Transverse colon (tissue), 4 donors: ENCODE measurements around the gene SLC39A9. TPM values are rescaled to one million over a fixed set of nuclear protein-coding genes. Genes with fewer than 3 reads are reported as not detected.

Experiments
- DNase-seq: peaks from one replicate; pipeline ENCODE4 v3.0.0-alpha.2; 2019
- H3K27ac ChIP-seq, 4 donors: fragments of 200-600 bp; sonication (generic); 2 replicates each; pipeline ENCODE4 v1.5.1; 2016 to 2018; ENCODE audit warnings: inconsistent platforms in 4 of 4
- H3K27me3 ChIP-seq: fragments of 200-600 bp; sonication (generic); 2 replicates; pipeline ENCODE4 v1.5.1; 2017; ENCODE audit warnings: inconsistent platforms
- H3K36me3 ChIP-seq, 4 donors: fragments of 200-600 bp; sonication (generic); 2 replicates each; pipeline ENCODE4 v1.5.1; 2017 to 2019; ENCODE audit warnings: inconsistent platforms in 4 of 4
- H3K4me1 ChIP-seq, 4 donors: fragments of 200-600 bp; sonication (generic); 2 replicates each; pipeline ENCODE4 v1.5.1; 2017 to 2020; ENCODE audit warnings: inconsistent platforms in 4 of 4
- H3K4me3 ChIP-seq, 4 donors: fragments of 200-600 bp; sonication (generic); 1 replicate in 1 of 4; 2 replicates in 3 of 4; pipeline versions ENCODE4 v1.5.1 to v1.6.1; 2017 to 2019; ENCODE audit warnings: inconsistent platforms in 4 of 4
- H3K9me3 ChIP-seq, 2 donors: fragments of 200-600 bp; sonication (generic); 2 replicates each; pipeline ENCODE4 v1.5.1; 2017 to 2019; ENCODE audit warnings: inconsistent platforms in 2 of 2
- EP300 ChIP-seq: sonication (generic); formaldehyde crosslinking; IDR thresholded peaks from one replicate; pipeline ENCODE4 v1.6.1; 2017; ENCODE audit warnings: antibody characterized with exemption, low read depth
- POLR2A ChIP-seq: fragments of 450-650 bp; IDR thresholded peaks from one replicate; pipeline ENCODE4 v1.6.1; 2016; ENCODE audit warnings: antibody characterized with exemption, mild to moderate bottlenecking, moderate library complexity
- POLR2AphosphoS5 ChIP-seq, 3 donors: sonication (generic); formaldehyde crosslinking; IDR thresholded peaks; one replicate each; pipeline ENCODE4 v1.6.1; 2016; ENCODE audit warnings: antibody characterized with exemption in 3 of 3
- WGBS, 2 donors: methylation state at CpG; one replicate each; pipeline ENCODE4 v1.1.5; 2018; ENCODE audit warnings: low coverage in 1 of 2; 5-methylcytosine and 5-hydroxymethylcytosine counted together
- in situ Hi-C, 4 donors: fragments of 200-750 bp; cut with MboI; loops; one replicate each; pipeline versions ENCODE4 v1.15.0 to v1.15.1; 2017; ENCODE audit warnings: low sequenced_read_pairs in 3 of 4, low pct_ligation_motif_present in 1 of 4, low pct_unique_long_range_greater_than_20kb in 1 of 4
- intact Hi-C: fragments of 100-400 bp; cut with DNase I; formaldehyde crosslinking; loops from one replicate; pipeline ENCODE4 v1.15.1; 2023; ENCODE audit warnings: low total_unique reads
- total RNA-seq, 4 donors: library from RNA; depleted of rRNA; stranded (reverse); fragments of >200 nt; gene quantifications; one replicate each; pipeline ENCODE4 v1.1.0, GENCODE V29; 2016
- TF ChIP-seq, protein P1 (sequence below), 5 experiments: fragments of 200-600 bp in 3 of 5; fragments of 450-650 bp in 2 of 5; sonication (generic) in 3 of 5; IDR thresholded peaks; 1 replicate in 2 of 5; 2 replicates in 3 of 5; pipeline ENCODE4 v1.5.1; 2016 to 2017; ENCODE audit warnings: antibody characterized with exemption in 5 of 5, inconsistent platforms in 3 of 5, mild to moderate bottlenecking in 2 of 5, moderate library complexity in 1 of 5

The SLC39A9 gene
- total RNA-seq, 4 donors from 2014 or later = 24.5 to 103 (median 72.2) TPM

GRCh38 chr14:69468949-69469348 lies 70.5 kb downstream of the SLC39A9 start:
- 50% methylated on average over 2 of the region's 2 CpGs for WGBS, 2 donors
- Histone ChIP-seq H3K36me3 (no peaks in the 10 kb centered on the region), H3K9me3 (no peaks in the 10 kb centered on the region), H3K4me3 (no peak overlapping the region), H3K4me1 (no peaks in the 10 kb centered on the region), H3K27me3 (no peaks in the 10 kb centered on the region), H3K27ac (no peak overlapping the region)
- TF ChIP-seq POLR2A (no peak), POLR2AphosphoS5 (IDR thresholded peaks at IDR 0.05) (no peak), EP300 (no peak)
- TF ChIP-seq, protein P1, sequence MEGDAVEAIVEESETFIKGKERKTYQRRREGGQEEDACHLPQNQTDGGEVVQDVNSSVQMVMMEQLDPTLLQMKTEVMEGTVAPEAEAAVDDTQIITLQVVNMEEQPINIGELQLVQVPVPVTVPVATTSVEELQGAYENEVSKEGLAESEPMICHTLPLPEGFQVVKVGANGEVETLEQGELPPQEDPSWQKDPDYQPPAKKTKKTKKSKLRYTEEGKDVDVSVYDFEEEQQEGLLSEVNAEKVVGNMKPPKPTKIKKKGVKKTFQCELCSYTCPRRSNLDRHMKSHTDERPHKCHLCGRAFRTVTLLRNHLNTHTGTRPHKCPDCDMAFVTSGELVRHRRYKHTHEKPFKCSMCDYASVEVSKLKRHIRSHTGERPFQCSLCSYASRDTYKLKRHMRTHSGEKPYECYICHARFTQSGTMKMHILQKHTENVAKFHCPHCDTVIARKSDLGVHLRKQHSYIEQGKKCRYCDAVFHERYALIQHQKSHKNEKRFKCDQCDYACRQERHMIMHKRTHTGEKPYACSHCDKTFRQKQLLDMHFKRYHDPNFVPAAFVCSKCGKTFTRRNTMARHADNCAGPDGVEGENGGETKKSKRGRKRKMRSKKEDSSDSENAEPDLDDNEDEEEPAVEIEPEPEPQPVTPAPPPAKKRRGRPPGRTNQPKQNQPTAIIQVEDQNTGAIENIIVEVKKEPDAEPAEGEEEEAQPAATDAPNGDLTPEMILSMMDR (IDR thresholded peaks at IDR 0.05) = no peak
- DNase-seq = no peak
- intact Hi-C loops = no loop called here
- in situ Hi-C loops = loop anchor here in 3 of 4 donors (25.0 kb wide), 2 partner anchors 232 to 332 kb away; no protein-coding TSS in a partner anchor

DNA sequence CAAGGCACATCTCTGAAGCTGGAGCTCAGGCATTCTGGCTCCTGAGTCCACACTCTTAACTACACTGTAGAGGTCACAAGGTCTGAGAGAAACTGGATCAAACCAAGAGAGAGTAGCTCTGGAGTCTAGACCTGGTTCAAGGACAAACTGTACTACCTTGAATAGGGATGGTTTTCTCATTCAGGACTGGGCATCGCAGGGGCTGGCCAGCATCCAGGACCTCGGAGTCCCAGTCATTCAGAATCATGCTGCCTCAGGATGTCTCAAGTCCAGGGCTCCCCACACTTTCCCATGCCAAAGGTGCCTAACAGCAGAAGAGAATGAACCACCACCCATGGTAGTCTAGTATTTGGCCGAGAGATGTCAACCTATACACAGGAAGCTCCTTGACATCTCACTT lies 72.9 kb downstream of the SLC39A9 start:
- H3K4me3 ChIP-seq = no peak overlapping the region
- in situ Hi-C loops = loop anchor here in 3 of 4 donors (25.0 kb wide), 2 partner anchors 234 to 334 kb away; no protein-coding TSS in a partner anchor
- no peaks in the 10 kb centered on the region for H3K27me3 ChIP-seq
- DNase-seq = no peak
- no peak for TF ChIP-seq POLR2A
- TF ChIP-seq, protein P1 (IDR thresholded peaks at IDR 0.05) = no peak
- TF ChIP-seq EP300 = no peak
- no peak for TF ChIP-seq POLR2AphosphoS5 (IDR thresholded peaks at IDR 0.05)
- H3K36me3 ChIP-seq = no peaks in the 10 kb centered on the region
- 80% methylated on average over 3 of the region's 3 CpGs; no CpG with 5 or more reads in 1 of the 2 donors for WGBS, 2 donors
- H3K9me3 ChIP-seq = no peaks in the 10 kb centered on the region
- no peaks in the 10 kb centered on the region for H3K4me1 ChIP-seq
- intact Hi-C loops = no loop called here
- no peak overlapping the region for H3K27ac ChIP-seq

- in situ Hi-C loops (loop anchor here in 3 of 4 donors (25.0 kb wide), 2 partner anchors 235 to 335 kb away; no protein-coding TSS in a partner anchor), intact Hi-C loops (no loop called here)
Observed at GRCh38 chr14:69471916-69472315, 73.4 kb downstream of the SLC39A9 start.

GRCh38 chr14:69473260-69473659 lies 74.8 kb downstream of the SLC39A9 start:
- Histone ChIP-seq H3K4me1 (no peaks in the 10 kb centered on the region), H3K4me3 (no peak overlapping the region), H3K27ac (no peak overlapping the region), H3K9me3 (no peaks in the 10 kb centered on the region), H3K27me3 (no peaks in the 10 kb centered on the region), H3K36me3 (no peaks in the 10 kb centered on the region)
- intact Hi-C loops = no loop called here
- DNase-seq = no peak
- in situ Hi-C loops = loop anchor here in 3 of 4 donors (25.0 kb wide), 2 partner anchors 236 to 336 kb away; no protein-coding TSS in a partner anchor
- WGBS, 2 donors = 52 to 86% methylated on average over 1 to 3 of the region's 3 CpGs
- TF ChIP-seq EP300 (no peak), POLR2A (no peak), POLR2AphosphoS5 (IDR thresholded peaks at IDR 0.05) (no peak)
- TF ChIP-seq, protein P1 (IDR thresholded peaks at IDR 0.05) = no peak

More at GRCh38 chr14:69471916-69472315, 73.4 kb downstream of the SLC39A9 start:
- Histone ChIP-seq H3K27me3 (no peaks in the 10 kb centered on the region), H3K9me3 (no peaks in the 10 kb centered on the region), H3K4me3 (no peak overlapping the region), H3K27ac (no peak overlapping the region), H3K4me1 (no peaks in the 10 kb centered on the region), H3K36me3 (no peaks in the 10 kb centered on the region)
- no peak for DNase-seq
- TF ChIP-seq, protein P1 (IDR thresholded peaks at IDR 0.05) = no peak
- no peak for TF ChIP-seq POLR2AphosphoS5 (IDR thresholded peaks at IDR 0.05)
- TF ChIP-seq EP300 = no peak
- TF ChIP-seq POLR2A = no peak
- WGBS, 2 donors = 63 to 79% methylated on average over 5 to 10 of the region's 10 CpGs
